DMS114 treated with DMSO at 0.1 percent for 48 hours (cell line): ENCODE measurements around the gene FYTTD1.

Source experiments
- DNase-seq: peaks from one replicate; lab custom pipeline; 2025; ENCODE audit not compliant: unreplicated experiment; lab: John Stamatoyannopoulos, UW

FYTTD1 gene

GRCh38 chr3:197830308-197830966 lies 80.8 kb downstream of the FYTTD1 start:
- DNase-seq = no peak

- no peak for DNase-seq
Measured at GRCh38 chr3:197830967-197831313, 81.3 kb downstream of the FYTTD1 start.

GRCh38 chr3:197833930-197834715 lies 84.4 kb downstream of the FYTTD1 start:
- DNase-seq = no peak

- no peak for DNase-seq
Measured at GRCh38 chr3:197835509-197835908, 85.8 kb downstream of the FYTTD1 start.

- no peak for DNase-seq
Measured at GRCh38 chr3:197836244-197836643, 86.6 kb downstream of the FYTTD1 start.
